ENCODE data around the gene PLA2G2F.

- no peak for TF ChIP-seq TAF1 (IDR thresholded peaks at IDR 0.05; ENCODE audit: borderline replicate concordance, insufficient read depth, low read length)
- no peak for TF ChIP-seq POLR2AphosphoS5 (IDR thresholded peaks at IDR 0.05; ENCODE audit: low read depth, low read length)
- TF ChIP-seq REST (IDR thresholded peaks at IDR 0.05; ENCODE audit: insufficient read depth in 1 of 2, low read depth in 2 of 2, low read length in 2 of 2) = no peak
- no peak for TF ChIP-seq SIN3A (IDR thresholded peaks at IDR 0.05; ENCODE audit: borderline replicate concordance, insufficient read depth, low read length)
These were observed 1.5 kb upstream of the PLA2G2F start for GRCh38 chr1:20137604-20138003.

Measured in PFSK-1 (cell line).